SU-DHL-6 (cell line): ENCODE data around the gene PRDM16.

ENCODE experiments used
- H2AFZ ChIP-seq: fragments of 200-600 bp; sonication (generic); 2 replicates; pipeline ENCODE4 v1.6.1; 2014; ENCODE audit warnings: low read depth, mild to moderate bottlenecking, moderate library complexity, mixed read lengths, antibody characterized with exemption, low read length; ENCODE audit not compliant: severe bottlenecking
- H3F3A ChIP-seq: fragments of 200-600 bp; shearing (Covaris generic); 2 replicates; pipeline ENCODE4 v1.6.0; 2016; ENCODE audit warnings: antibody characterized with exemption, mild to moderate bottlenecking; ENCODE audit not compliant: insufficient read depth
- H3K27ac ChIP-seq: fragments of 200-600 bp; sonication (generic); 2 replicates; pipeline ENCODE4 v1.5.1; 2016; ENCODE audit warnings: low read depth, mild to moderate bottlenecking, low read length, moderate library complexity, mixed read lengths
- H3K27me3 ChIP-seq: fragments of 200-600 bp; sonication (generic), shearing (Covaris generic); 2 replicates; pipeline ENCODE4 v1.6.0; 2014; ENCODE audit warnings: mild to moderate bottlenecking, low read length
- H3K36me3 ChIP-seq: fragments of 200-600 bp; sonication (generic); 2 replicates; pipeline ENCODE4 v1.6.1; 2014; ENCODE audit warnings: mild to moderate bottlenecking, low read length, mixed read lengths
- H3K4me2 ChIP-seq: fragments of 300-600, 200-600 bp; shearing (Covaris generic), sonication (generic); 2 replicates; pipeline ENCODE4 v1.6.0; 2014; ENCODE audit warnings: low read length, low read depth, mild to moderate bottlenecking; ENCODE audit not compliant: poor library complexity, severe bottlenecking
- H3K4me3 ChIP-seq: fragments of 200-600 bp; sonication (generic); 2 replicates; pipeline ENCODE4 v1.5.1; 2014; ENCODE audit warnings: antibody characterized with exemption, low read length, mild to moderate bottlenecking, mixed read lengths; ENCODE audit not compliant: insufficient read depth, poor library complexity, severe bottlenecking
- H3K79me2 ChIP-seq: fragments of 200-600 bp; sonication (generic); 2 replicates; pipeline ENCODE4 v1.6.1; 2014; ENCODE audit warnings: mild to moderate bottlenecking, low read length, moderate library complexity; ENCODE audit not compliant: insufficient read depth
- H3K9ac ChIP-seq: fragments of 200-600 bp; sonication (generic); 2 replicates; pipeline ENCODE4 v1.7.0; 2014; ENCODE audit warnings: mild to moderate bottlenecking, low read length
- H3K9me2 ChIP-seq: fragments of 200-600 bp; sonication (generic); replicated peaks from 2 replicates; pipeline ENCODE4 v1.6.1; 2014; ENCODE audit warnings: low read length; ENCODE audit not compliant: insufficient read depth
- H3K9me3 ChIP-seq: fragments of 200-600 bp; sonication (generic); 2 replicates; pipeline ENCODE4 v1.6.1; 2014; ENCODE audit warnings: low read length, mixed read lengths; ENCODE audit not compliant: insufficient read depth
- H4K20me1 ChIP-seq: fragments of 200-600 bp; sonication (generic); 2 replicates; pipeline ENCODE4 v1.6.1; 2014; ENCODE audit warnings: low read depth, mild to moderate bottlenecking, antibody characterized with exemption, low read length, moderate library complexity, mixed read lengths
- CTCF ChIP-seq: fragments of 200-600 bp; sonication (generic); IDR thresholded peaks from one replicate; pipeline ENCODE4 v1.5.1; 2017; ENCODE audit warnings: antibody characterized with exemption, mild to moderate bottlenecking, low read length, moderate library complexity; ENCODE audit not compliant: insufficient read depth, poor library complexity, severe bottlenecking
- EZH2phosphoT487 ChIP-seq: fragments of 200-600 bp; sonication (generic), shearing (Covaris generic); conservative IDR thresholded peaks from 2 replicates; pipeline ENCODE4 v1.6.1; 2018; ENCODE audit warnings: mild to moderate bottlenecking, antibody characterized with exemption, low read length, moderate library complexity, mixed read lengths

Gene PRDM16

DNA sequence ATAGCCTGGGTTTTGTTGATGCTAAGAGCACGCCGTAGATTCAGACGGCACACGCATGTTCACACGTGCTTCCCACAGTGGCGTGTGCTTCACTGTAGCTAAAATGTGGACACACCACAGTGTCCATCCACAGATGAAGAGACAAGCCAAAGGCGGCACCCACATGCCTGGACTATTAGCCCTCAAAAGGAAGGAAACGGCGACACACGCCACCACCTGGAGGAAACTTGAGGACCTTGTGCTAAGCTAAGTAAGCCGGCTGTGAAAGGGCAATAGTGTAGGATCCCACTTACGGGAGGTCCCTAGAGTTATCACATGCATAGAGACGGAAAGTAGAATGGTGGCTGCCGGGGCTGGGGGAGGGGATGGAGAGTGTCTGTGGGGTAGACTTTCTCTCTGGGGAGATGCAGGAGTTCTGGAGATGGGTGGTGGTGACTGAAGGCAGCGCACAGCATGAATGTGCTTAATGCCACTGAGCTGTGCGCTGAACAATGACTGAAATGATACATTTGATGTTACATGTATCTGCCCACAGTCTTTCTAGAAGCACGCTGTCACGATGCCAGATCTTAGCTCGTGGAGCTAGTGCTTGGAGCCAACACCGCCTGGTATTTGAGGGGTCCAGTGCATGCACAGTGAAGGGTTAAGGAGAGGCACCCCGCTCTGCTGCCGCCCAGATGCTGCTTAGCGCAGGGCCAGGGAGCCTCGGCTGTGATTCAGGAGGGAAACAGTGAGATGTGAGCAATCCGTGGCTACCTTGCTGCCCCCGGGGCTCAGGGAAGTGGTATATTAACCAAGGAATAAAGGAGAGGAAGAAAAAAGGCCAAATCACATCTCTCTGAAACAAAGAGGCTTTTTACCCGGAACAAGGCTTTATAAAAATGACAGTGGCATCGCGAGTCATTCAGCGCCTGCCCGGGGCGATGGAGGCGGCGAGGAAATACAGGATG is 103.7 kb downstream of the PRDM16 start:
- Histone ChIP-seq H3F3A (no peaks in the 10 kb centered on the region), H3K9me3 (no peaks in the 10 kb centered on the region), H3K36me3 (no peaks in the 10 kb centered on the region), H2AFZ (no peak overlapping the region), H3K27ac (no peak overlapping the region), H3K9me2 (no peaks in the 10 kb centered on the region), H3K79me2 (no peaks in the 10 kb centered on the region), H3K4me3 (no peak overlapping the region), H3K4me2 (no peak overlapping the region), H3K27me3 (no peaks in the 10 kb centered on the region), H4K20me1 (no peaks in the 10 kb centered on the region), H3K9ac (no peak overlapping the region)
- no peak for TF ChIP-seq CTCF
- TF ChIP-seq EZH2phosphoT487, result no peak

DNA sequence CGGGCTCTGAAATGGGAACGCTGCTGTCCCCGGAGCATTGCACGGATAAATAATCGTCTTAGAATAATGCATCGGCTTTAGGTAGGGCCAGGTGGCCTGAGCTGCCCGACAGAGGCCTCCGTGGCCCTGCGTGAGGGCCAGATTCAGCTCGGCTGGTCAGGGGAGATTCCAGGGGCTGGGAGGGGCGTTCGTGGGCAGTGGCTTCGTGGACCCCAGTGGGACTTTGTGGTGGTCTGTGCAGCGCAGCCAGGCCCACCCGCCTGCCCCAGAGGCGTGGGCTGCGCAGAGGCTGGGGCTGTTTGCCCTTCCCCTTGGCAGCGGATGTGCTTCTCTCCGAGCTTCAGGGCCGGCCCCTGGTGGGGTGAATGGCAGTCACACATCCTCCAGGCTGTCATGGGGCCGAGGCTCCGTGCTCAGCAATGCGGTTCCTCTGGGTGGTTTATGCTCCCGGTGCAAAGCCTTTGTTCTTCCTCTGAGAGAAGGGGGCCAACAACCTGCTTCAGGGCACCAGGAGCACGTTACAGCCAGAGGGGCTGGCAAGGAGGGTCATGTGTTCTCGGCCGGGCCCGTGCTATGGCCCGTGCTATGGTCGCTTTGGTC is 104.5 kb downstream of the PRDM16 start:
- Histone ChIP-seq H3K9me3 (no peaks in the 10 kb centered on the region), H3K9me2 (no peaks in the 10 kb centered on the region), H3K4me3 (no peak overlapping the region), H3K27ac (no peak overlapping the region), H4K20me1 (no peaks in the 10 kb centered on the region), H3K9ac (no peak overlapping the region), H3F3A (no peaks in the 10 kb centered on the region), H3K79me2 (no peaks in the 10 kb centered on the region), H3K4me2 (no peak overlapping the region), H3K36me3 (no peaks in the 10 kb centered on the region), H3K27me3 (no peaks in the 10 kb centered on the region), H2AFZ (no peak overlapping the region)
- TF ChIP-seq CTCF, result no peak
- no peak for TF ChIP-seq EZH2phosphoT487

- Histone ChIP-seq H3K36me3 (no peaks in the 10 kb centered on the region), H3K79me2 (no peaks in the 10 kb centered on the region), H3K4me3 (no peak overlapping the region), H3F3A (no peaks in the 10 kb centered on the region), H3K9me2 (no peaks in the 10 kb centered on the region), H3K9me3 (no peaks in the 10 kb centered on the region), H3K4me2 (no peak overlapping the region), H4K20me1 (no peaks in the 10 kb centered on the region), H2AFZ (no peak overlapping the region), H3K27me3 (no peaks in the 10 kb centered on the region), H3K27ac (no peak overlapping the region), H3K9ac (no peak overlapping the region)
- TF ChIP-seq CTCF, result no peak
- TF ChIP-seq EZH2phosphoT487, result no peak
These were observed 105.7 kb downstream of the PRDM16 start for GRCh38 chr1:3174487-3175247.
